ENCODE data around the gene FAM163B. TPM values are rescaled to one million over a fixed set of nuclear protein-coding genes. Genes with fewer than 3 reads are reported as not detected.

Gene FAM163B
- total RNA-seq, 1 donor from 2014 or later = not detected

DNA sequence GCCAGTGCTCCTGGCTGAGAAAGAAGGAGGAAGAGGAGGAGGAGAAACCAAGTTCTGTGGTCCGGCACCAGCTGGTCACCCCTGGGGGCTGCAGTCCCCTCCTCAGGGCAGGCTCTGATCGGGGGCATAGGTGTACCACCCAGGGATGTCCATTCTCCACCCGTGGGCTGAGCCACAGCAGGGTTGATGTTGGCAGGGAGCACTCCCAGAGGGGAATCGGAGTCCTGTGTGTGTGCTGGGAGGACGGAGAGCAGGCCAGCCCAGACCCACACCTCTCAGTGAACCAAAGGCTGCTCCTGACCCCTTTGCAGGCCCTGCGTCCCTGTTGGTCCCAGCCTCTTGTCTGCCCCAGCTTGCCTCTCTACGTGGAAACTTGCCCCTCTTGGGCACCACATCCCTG lies 79.3 kb downstream of the FAM163B start:
- Mint-ChIP-seq H3K9me3 (no peaks in the 10 kb centered on the region), H3K27ac (no peak overlapping the region), H3K4me1 (peaks cover 11% of the 10 kb centered on the region), H3K36me3 (ENCODE audit: low read depth) (no peaks in the 10 kb centered on the region), H3K27me3 (peaks cover 30% of the 10 kb centered on the region), H3K4me3 (no peak overlapping the region)
- ChIA-PET POLR2A (no interaction called here), CTCF (no interaction called here)
- TF ChIP-seq, protein P1, sequence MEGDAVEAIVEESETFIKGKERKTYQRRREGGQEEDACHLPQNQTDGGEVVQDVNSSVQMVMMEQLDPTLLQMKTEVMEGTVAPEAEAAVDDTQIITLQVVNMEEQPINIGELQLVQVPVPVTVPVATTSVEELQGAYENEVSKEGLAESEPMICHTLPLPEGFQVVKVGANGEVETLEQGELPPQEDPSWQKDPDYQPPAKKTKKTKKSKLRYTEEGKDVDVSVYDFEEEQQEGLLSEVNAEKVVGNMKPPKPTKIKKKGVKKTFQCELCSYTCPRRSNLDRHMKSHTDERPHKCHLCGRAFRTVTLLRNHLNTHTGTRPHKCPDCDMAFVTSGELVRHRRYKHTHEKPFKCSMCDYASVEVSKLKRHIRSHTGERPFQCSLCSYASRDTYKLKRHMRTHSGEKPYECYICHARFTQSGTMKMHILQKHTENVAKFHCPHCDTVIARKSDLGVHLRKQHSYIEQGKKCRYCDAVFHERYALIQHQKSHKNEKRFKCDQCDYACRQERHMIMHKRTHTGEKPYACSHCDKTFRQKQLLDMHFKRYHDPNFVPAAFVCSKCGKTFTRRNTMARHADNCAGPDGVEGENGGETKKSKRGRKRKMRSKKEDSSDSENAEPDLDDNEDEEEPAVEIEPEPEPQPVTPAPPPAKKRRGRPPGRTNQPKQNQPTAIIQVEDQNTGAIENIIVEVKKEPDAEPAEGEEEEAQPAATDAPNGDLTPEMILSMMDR (IDR thresholded peaks at IDR 0.05) = no peak
- no peak for DNase-seq
- ATAC-seq (ENCODE audit: low read depth) = no peak
- intact Hi-C loops (cut with micrococcal nuclease) = no loop called here

DNA sequence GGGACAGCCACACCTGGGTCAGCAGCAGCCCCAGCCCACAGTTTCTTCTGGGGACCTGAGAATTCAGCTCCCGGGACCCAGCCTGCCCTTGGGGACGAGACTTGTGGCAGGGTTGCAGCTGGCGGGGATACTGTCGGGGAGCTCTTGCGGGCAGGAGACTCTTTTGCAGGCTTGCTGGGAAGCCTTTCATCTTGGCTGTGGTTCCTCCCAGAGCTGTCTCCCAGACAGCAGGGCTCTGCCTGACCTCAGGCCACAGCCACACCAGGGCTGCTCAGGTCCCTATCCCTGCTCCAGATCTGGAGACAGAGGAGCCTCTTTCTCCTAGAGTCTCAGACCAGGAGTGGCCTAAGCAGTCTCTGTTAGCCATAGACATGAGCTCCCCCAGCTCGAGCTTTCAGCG lies 79.7 kb downstream of the FAM163B start:
- intact Hi-C loops (cut with micrococcal nuclease) = no loop called here
- POLR2A ChIA-PET = no interaction called here
- peaks cover 11% of the 10 kb centered on the region for H3K4me1 Mint-ChIP-seq
- H3K36me3 Mint-ChIP-seq (ENCODE audit: low read depth) = no peaks in the 10 kb centered on the region
- H3K9me3 Mint-ChIP-seq = no peaks in the 10 kb centered on the region
- H3K27me3 Mint-ChIP-seq = peaks cover 30% of the 10 kb centered on the region
- CTCF ChIA-PET = no interaction called here
- TF ChIP-seq, protein P1 (IDR thresholded peaks at IDR 0.05) = no peak
- no peak overlapping the region for H3K27ac Mint-ChIP-seq
- no peak for ATAC-seq (ENCODE audit: low read depth)
- no peak overlapping the region for H3K4me3 Mint-ChIP-seq
- no peak for DNase-seq

DNA sequence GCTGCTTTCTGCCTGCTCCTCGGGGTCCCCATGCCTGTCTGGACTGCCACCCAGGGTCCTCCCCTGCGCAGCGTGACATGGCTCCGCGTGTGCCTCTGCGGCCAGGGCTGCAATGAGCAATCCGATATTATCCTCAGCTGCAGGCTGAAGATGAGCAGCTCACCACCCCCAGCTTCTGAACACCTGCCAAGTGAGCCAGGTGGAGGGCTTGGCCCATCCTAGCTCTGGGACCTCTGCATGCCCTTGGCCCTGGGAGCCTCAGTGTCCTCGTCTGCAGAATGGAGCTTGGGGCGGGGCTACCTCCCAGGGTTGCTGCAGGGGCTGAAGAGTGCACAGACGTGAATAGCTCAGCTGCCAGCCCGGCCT lies 80.3 kb downstream of the FAM163B start:
- CTCF ChIA-PET = no interaction called here
- H3K4me3 Mint-ChIP-seq = no peak overlapping the region
- no peak overlapping the region for H3K27ac Mint-ChIP-seq
- POLR2A ChIA-PET = no interaction called here
- intact Hi-C loops (cut with micrococcal nuclease) = no loop called here
- no peaks in the 10 kb centered on the region for H3K36me3 Mint-ChIP-seq (ENCODE audit: low read depth)
- DNase-seq = no peak
- peaks cover 30% of the 10 kb centered on the region for H3K27me3 Mint-ChIP-seq
- ATAC-seq (ENCODE audit: low read depth) = no peak
- TF ChIP-seq, protein P1 (IDR thresholded peaks at IDR 0.05) = no peak
- no peaks in the 10 kb centered on the region for H3K9me3 Mint-ChIP-seq
- H3K4me1 Mint-ChIP-seq = peaks cover 11% of the 10 kb centered on the region

DNA sequence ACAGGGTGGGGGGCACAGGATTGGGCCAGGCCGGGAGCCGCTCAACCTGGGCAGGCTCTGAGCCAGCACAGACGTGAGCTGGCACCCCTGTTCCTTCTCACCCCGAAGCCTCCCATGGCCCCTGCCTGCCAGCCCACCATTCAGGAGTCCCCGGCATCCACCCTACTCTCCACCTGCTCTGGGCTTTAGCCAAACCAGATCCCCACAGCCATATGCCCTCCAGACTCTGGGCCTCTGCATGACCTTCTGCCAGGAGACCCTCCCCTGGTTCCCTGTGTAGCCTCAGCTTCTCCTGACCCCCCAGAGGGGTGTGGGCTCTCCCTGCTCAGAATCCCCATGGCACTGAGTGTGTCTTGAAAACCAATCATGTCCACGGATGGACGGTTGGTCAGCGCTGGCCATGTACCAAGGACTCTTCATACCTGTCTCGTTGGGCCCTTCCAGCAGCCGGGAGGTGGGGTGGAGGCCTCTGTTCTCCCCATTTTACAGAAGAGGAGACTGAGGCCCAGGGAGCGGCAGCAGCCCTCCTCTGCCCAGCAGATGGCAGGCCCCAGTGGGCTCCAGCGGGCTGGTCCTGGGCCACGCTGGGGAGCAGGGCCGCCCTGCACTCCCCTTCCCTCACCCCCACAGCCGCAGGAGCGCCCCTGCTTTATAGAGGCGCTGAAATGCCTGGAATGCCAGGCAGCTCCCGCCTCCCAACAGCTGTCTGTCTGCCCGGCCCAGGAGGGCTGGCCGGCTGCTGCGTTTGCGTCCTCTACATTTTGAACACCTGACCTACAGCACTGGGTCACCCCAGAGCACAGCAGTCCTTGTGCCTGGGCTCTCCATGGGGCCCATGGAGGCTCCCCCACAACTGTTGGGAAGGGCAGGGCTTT lies 81.0 kb downstream of the FAM163B start:
- Mint-ChIP-seq H3K9me3 (no peaks in the 10 kb centered on the region), H3K27ac (no peak overlapping the region), H3K36me3 (ENCODE audit: low read depth) (no peaks in the 10 kb centered on the region), H3K4me1 (peaks cover 7% of the 10 kb centered on the region), H3K4me3 (no peak overlapping the region), H3K27me3 (peaks cover 27% of the 10 kb centered on the region)
- no peak for ATAC-seq (ENCODE audit: low read depth)
- TF ChIP-seq, protein P1 (IDR thresholded peaks at IDR 0.05) = no peak
- intact Hi-C loops (cut with micrococcal nuclease) = no loop called here
- ChIA-PET POLR2A (no interaction called here), CTCF (no interaction called here)
- DNase-seq = no peak

- intact Hi-C loops (cut with micrococcal nuclease) = no loop called here
- H3K27ac Mint-ChIP-seq = no peak overlapping the region
- H3K36me3 Mint-ChIP-seq (ENCODE audit: low read depth) = no peaks in the 10 kb centered on the region
- no peak for ATAC-seq (ENCODE audit: low read depth)
- POLR2A ChIA-PET = no interaction called here
- no peak overlapping the region for H3K4me3 Mint-ChIP-seq
- H3K9me3 Mint-ChIP-seq = no peaks in the 10 kb centered on the region
- TF ChIP-seq, protein P1 (IDR thresholded peaks at IDR 0.05) = no peak
- H3K4me1 Mint-ChIP-seq = no peaks in the 10 kb centered on the region
- CTCF ChIA-PET = no interaction called here
- no peak for DNase-seq
- H3K27me3 Mint-ChIP-seq = peaks cover 21% of the 10 kb centered on the region
Measured at GRCh38 chr9:133527444-133527920, 81.7 kb downstream of the FAM163B start.

Other genes starting within 250 kb of the FAM163B start
- 57.0 and 58.2 TPM in 2 replicates for gene SURF4, start 233.3 kb downstream of the FAM163B start, total RNA-seq
- gene STKLD1, start 233.0 kb downstream of the FAM163B start, total RNA-seq = 0.37 and 0.44 TPM in 2 replicates
- gene REXO4, start 191.4 kb downstream of the FAM163B start, total RNA-seq = 31.6 and 33.3 TPM in 2 replicates
- gene ADAMTS13, start 187.0 kb downstream of the FAM163B start, total RNA-seq = 1.9 TPM in 2 replicates
- gene CACFD1, start 149.4 kb downstream of the FAM163B start, total RNA-seq = 13.8 and 15.0 TPM in 2 replicates
- 32.9 and 37.4 TPM in 2 replicates for gene SLC2A6, start 130.3 kb downstream of the FAM163B start, total RNA-seq
- gene MYMK, start 84.4 kb downstream of the FAM163B start, total RNA-seq = not detected in 2 replicates
- gene ADAMTSL2, start 74.7 kb downstream of the FAM163B start, total RNA-seq = not detected in 2 replicates
- gene DBH, start 27.0 kb upstream of the FAM163B start, total RNA-seq = not detected in 2 replicates
- not detected in 2 replicates for gene SARDH, start 129.0 kb upstream of the FAM163B start, total RNA-seq

Measured in activated B cell treated with CpG ODN at 0.5 μM for 24 hours (primary cell).